HG03025 (cell line): ENCODE data around the gene MIPEP.

Experiments
- ATAC-seq: cut with Tn5 transposase; IDR thresholded peaks from one replicate; pipeline ENCODE4 v1.9.1; 2021; ENCODE audit warnings: mild to moderate bottlenecking, moderate library complexity; ENCODE audit not compliant: unreplicated experiment, low FRiP score

MIPEP gene

GRCh38 chr13:23811366-23812062 lies 77.7 kb downstream of the MIPEP start:
- no peak for ATAC-seq

- no peak for ATAC-seq
Measured at GRCh38 chr13:23810685-23811240, 78.4 kb downstream of the MIPEP start.

- ATAC-seq: no peak
Measured at GRCh38 chr13:23808803-23809202, 80.4 kb downstream of the MIPEP start.

GRCh38 chr13:23806874-23807526 lies 82.2 kb downstream of the MIPEP start:
- ATAC-seq: peak; percentile 47

GRCh38 chr13:23805821-23806220 lies 83.4 kb downstream of the MIPEP start:
- ATAC-seq: no peak

GRCh38 chr13:23805122-23805521 lies 84.1 kb downstream of the MIPEP start:
- no peak for ATAC-seq

GRCh38 chr13:23804166-23804565 lies 85.0 kb downstream of the MIPEP start:
- ATAC-seq: no peak

- no peak for ATAC-seq
Measured at GRCh38 chr13:23801141-23801540, 88.1 kb downstream of the MIPEP start.

GRCh38 chr13:23799945-23800344 lies 89.3 kb downstream of the MIPEP start:
- ATAC-seq: peak; percentile 86

- no peak for ATAC-seq
Measured at GRCh38 chr13:23797276-23797903, 91.8 kb downstream of the MIPEP start.

GRCh38 chr13:23796551-23796950 lies 92.6 kb downstream of the MIPEP start:
- no peak for ATAC-seq

- ATAC-seq: no peak
Measured at GRCh38 chr13:23794267-23795161, 94.7 kb downstream of the MIPEP start.

- ATAC-seq: no peak
Measured at GRCh38 chr13:23793711-23794110, 95.5 kb downstream of the MIPEP start.

- ATAC-seq: no peak
Measured at GRCh38 chr13:23792680-23793079, 96.5 kb downstream of the MIPEP start.

- ATAC-seq: no peak
Measured at GRCh38 chr13:23790577-23791170, 98.5 kb downstream of the MIPEP start.

GRCh38 chr13:23789576-23790346 lies 99.4 kb downstream of the MIPEP start:
- ATAC-seq: no peak

- ATAC-seq: no peak
Measured at GRCh38 chr13:23788459-23788858, 100.7 kb downstream of the MIPEP start.

GRCh38 chr13:23787464-23787863 lies 101.7 kb downstream of the MIPEP start:
- ATAC-seq: no peak

- ATAC-seq: no peak
Measured at GRCh38 chr13:23786607-23787006, 102.6 kb downstream of the MIPEP start.
